Panc1 (cell line): Measurements from ENCODE around the gene CNTN5. TPM values are rescaled to one million over a fixed set of nuclear protein-coding genes. Genes with fewer than 3 reads are reported as not detected.

ENCODE experiments used
- ATAC-seq: fragments of 200-7000 bp; cut with Tn5 transposase; 2 replicates; pipeline ENCODE4 v1.9.1; 2020; ENCODE audit warnings: mild to moderate bottlenecking, moderate library complexity
- BruUV-seq: library from RNA; stranded (reverse); fragments of 400-500 nt; replicated peaks from 2 replicates; lab custom pipeline; 2021; lab: Mats Ljungman, UMichigan
- CTCF ChIA-PET: fragments of 300-600 bp; sonication (Branson Sonifier 250); formaldehyde crosslinking; loops from one replicate; lab custom pipeline; 2022; ENCODE audit warnings: antibody characterized with exemption; lab: Charles Lee
- POLR2A ChIA-PET: fragments of 300-600 bp; sonication (Branson Sonifier 250); formaldehyde crosslinking; loops from one replicate; lab custom pipeline; 2022; ENCODE audit warnings: antibody characterized with exemption; lab: Charles Lee
- DNase-seq: peaks from one replicate; pipeline ENCODE4 v3.0.0-alpha.2; 2010; ENCODE audit warnings: low read depth, low spot score
- H3K27ac ChIP-seq: 2 replicates; pipeline ENCODE4 v1.5.1; 2011; ENCODE audit warnings: mild to moderate bottlenecking, low read length, inconsistent platforms
- H3K27me3 ChIP-seq: fragments of 200-500 bp; sonication (Bioruptor generic); 2 replicates; pipeline ENCODE4 v1.6.0; 2014; ENCODE audit warnings: low read length, inconsistent platforms; ENCODE audit not compliant: control insufficient read depth, insufficient read depth
- H3K36me3 ChIP-seq: fragments of 200-500 bp; sonication (Bioruptor generic); 2 replicates; pipeline ENCODE4 v1.5.1; 2014; ENCODE audit warnings: inconsistent platforms, mild to moderate bottlenecking, low read length, moderate library complexity; ENCODE audit not compliant: control insufficient read depth, insufficient read depth
- H3K4me1 ChIP-seq: 2 replicates; pipeline ENCODE4 v1.5.1; 2011; ENCODE audit warnings: inconsistent platforms, mild to moderate bottlenecking, low read length, moderate library complexity; ENCODE audit not compliant: control insufficient read depth, insufficient read depth
- H3K4me3 ChIP-seq, 2 experiments: 2 replicates each; pipeline ENCODE4 v1.5.1; 2011 to 2012; ENCODE audit warnings: low read depth in 2 of 2, low read length in 2 of 2, mild to moderate bottlenecking in 2 of 2, inconsistent platforms in 1 of 2, moderate library complexity in 1 of 2
- H3K9me3 ChIP-seq: fragments of 200-500 bp; sonication (Bioruptor generic); 2 replicates; pipeline ENCODE4 v1.5.1; 2014; ENCODE audit warnings: low read depth, mild to moderate bottlenecking, inconsistent platforms, low read length, moderate library complexity; ENCODE audit not compliant: control insufficient read depth, insufficient read depth
- CTCF ChIP-seq: fragments of 450-650 bp; IDR thresholded peaks from 2 replicates; pipeline ENCODE4 v1.5.1; 2017; ENCODE audit warnings: mild to moderate bottlenecking
- POLR2AphosphoS5 ChIP-seq: IDR thresholded peaks from 2 replicates; pipeline ENCODE4 v1.6.1; 2012; ENCODE audit warnings: mild to moderate bottlenecking, low read depth, low read length, moderate library complexity
- REST ChIP-seq, 2 experiments: IDR thresholded peaks; 2 replicates each; pipeline ENCODE4 v1.6.1; 2011 to 2012; ENCODE audit warnings: low read depth in 2 of 2, control low read depth in 1 of 2, low read length in 1 of 2, mild to moderate bottlenecking in 1 of 2, moderate library complexity in 1 of 2; ENCODE audit not compliant: insufficient read depth in 1 of 2
- SIN3A ChIP-seq: IDR thresholded peaks from 2 replicates; pipeline ENCODE4 v1.6.1; 2012; ENCODE audit warnings: low read depth, mild to moderate bottlenecking, low read length, moderate library complexity, borderline replicate concordance; ENCODE audit not compliant: insufficient read depth
- TCF7L2 ChIP-seq: IDR thresholded peaks from 2 replicates; pipeline ENCODE4 v1.6.1; 2011; ENCODE audit warnings: mild to moderate bottlenecking, low read depth, low read length, inconsistent platforms
- in situ Hi-C: cut with HindIII; loops from 2 replicates; pipeline ENCODE4 v1.10.0; 2016; ENCODE audit warnings: low sequenced_read_pairs, low pct_unique_long_range_greater_than_20kb
- intact Hi-C: fragments of 100-400 bp; cut with micrococcal nuclease; formaldehyde crosslinking; loops from one replicate; pipeline ENCODE4 v1.10.0; 2022; ENCODE audit not compliant: unreplicated experiment
- total RNA-seq: library from RNA; stranded (reverse); gene quantifications from one replicate; pipeline ENCODE4 v1.2.1, GENCODE V29; 2021; ENCODE audit not compliant: unreplicated experiment

The CNTN5 gene
- total RNA-seq, 1 experiment from 2014 or later: not detected

- BruUV-seq: no TSS peak
- no peak for TF ChIP-seq TCF7L2
- no peak for TF ChIP-seq REST (IDR thresholded peaks at IDR 0.05; ENCODE audit: insufficient read depth in 1 of 2, low read depth in 2 of 2, low read length in 1 of 2)
- TF ChIP-seq POLR2AphosphoS5: no peak
- no peak for TF ChIP-seq CTCF
- no peak for TF ChIP-seq SIN3A
- Histone ChIP-seq H3K27ac (no peak overlapping the region), H3K27me3 (no peaks in the 10 kb centered on the region), H3K9me3 (no peaks in the 10 kb centered on the region), H3K36me3 (no peaks in the 10 kb centered on the region), H3K4me1 (no peaks in the 10 kb centered on the region), H3K4me3 (no peak overlapping the region)
- intact Hi-C loops: no loop called here
- POLR2A ChIA-PET: no interaction called here
- DNase-seq (no peak), ATAC-seq (no peak)
- in situ Hi-C loops: no loop called here
- CTCF ChIA-PET: no interaction called here
Measured at GRCh38 chr11:99366546-99366945, 345.8 kb downstream of the CNTN5 start.

GRCh38 chr11:99368583-99368982 lies 347.8 kb downstream of the CNTN5 start:
- ATAC-seq: no peak
- POLR2A ChIA-PET: no interaction called here

More at GRCh38 chr11:99368583-99368982, 347.8 kb downstream of the CNTN5 start:
- no peaks in the 10 kb centered on the region for H3K36me3 ChIP-seq
- TF ChIP-seq TCF7L2 (no peak), CTCF (no peak), POLR2AphosphoS5 (no peak)
- DNase-seq: no peak
- CTCF ChIA-PET: no interaction called here
- H3K27me3 ChIP-seq: no peaks in the 10 kb centered on the region
- H3K4me3 ChIP-seq: no peak overlapping the region
- intact Hi-C loops (no loop called here), in situ Hi-C loops (no loop called here)
- no peak overlapping the region for H3K27ac ChIP-seq
- no TSS peak for BruUV-seq
- H3K9me3 ChIP-seq: no peaks in the 10 kb centered on the region
- no peaks in the 10 kb centered on the region for H3K4me1 ChIP-seq
